SW 1271 (cell line): ENCODE measurements around the gene DNMT3L.
"Not testable (repeated sequence)": the region's sequence is repeated elsewhere in the genome, so short reads cannot be mapped to it uniquely, and the experiment has no call there.

Source experiments
- DNase-seq, 2 experiments: peaks; one replicate each; lab custom pipeline; 2025; lab: John Stamatoyannopoulos, UW

The DNMT3L gene

DNA sequence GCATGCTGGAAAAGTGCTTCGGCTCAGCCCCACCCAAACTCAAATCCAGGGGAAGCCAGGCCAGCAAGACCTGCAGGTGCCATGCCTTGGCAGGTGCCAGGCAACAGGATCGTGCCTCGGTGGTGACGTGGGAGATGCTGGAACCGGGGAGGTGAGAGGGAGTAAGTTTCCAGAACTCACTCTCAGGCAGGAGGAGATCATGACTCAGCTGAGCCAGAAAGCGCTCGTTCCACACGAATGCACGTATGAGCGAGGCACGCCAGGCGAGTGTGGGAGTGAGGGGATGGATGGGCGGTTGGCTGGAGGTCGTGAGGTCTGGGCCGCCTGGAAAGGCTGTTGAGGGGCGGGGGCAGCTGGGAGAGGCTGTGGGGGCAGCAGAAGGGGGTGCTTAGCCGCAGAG is 13.8 kb downstream of the DNMT3L start:
- not testable (repeated sequence) for DNase-seq

DNA sequence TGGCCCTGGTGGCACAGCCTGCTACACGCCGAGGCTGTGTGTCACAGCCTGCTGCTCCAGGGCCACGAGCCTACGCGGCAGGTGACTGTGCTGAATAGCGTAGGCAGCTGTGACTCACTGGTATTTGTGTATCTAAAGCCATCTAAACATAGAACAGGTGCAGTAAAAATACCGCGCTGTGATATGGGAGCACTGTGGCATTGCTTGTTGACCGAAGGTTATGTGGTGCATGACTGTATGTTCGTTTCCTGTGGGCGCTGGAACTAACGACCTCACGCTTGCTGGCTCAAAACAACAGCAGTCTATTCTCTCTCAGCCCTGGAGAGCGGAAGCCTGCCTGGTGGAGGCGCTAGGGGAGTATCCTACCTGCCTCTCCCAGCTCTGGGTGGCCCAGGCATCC is 17.7 kb downstream of the DNMT3L start:
- DNase-seq, result not testable (repeated sequence)

DNA sequence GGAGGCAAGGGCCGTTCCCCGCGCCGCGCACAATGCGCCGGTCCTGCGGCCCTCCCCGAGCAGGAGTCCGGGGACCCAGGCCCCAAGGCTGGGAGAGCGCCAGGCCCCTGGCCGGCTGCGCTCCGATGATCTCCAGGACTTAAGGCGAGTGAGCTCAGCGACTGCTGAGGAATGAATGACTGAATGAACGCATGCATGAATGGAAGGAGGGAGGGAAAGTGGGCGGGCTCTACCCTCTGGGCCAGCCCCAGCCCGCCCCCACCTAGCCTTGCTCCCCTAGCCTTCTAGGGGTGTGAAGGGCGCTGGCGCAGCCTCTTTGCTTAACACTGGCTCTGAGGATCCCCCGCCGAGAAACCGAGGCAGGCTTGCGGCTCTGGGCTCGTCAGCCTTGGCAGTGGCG is 20.4 kb downstream of the DNMT3L start:
- not testable (repeated sequence) for DNase-seq

DNA sequence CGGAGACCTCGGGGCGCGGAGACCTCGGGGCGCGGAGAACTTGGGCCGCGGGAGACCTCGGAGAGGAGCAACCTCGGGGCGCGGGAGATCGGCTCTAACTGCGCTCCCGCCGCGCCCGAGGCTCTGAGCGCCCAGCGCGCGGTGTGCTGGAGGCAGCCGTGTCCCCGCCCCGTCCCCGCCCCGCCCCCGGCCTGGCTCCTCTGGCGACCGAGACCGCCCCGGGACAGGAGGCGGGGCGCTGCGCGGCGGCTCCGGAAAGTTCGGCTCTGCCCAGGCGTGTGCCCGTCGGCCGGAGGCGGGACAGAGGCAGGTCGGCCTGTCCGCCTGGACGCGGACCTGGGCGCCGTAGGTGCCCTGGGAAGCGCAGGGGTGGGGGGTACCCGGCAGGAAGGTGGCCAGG is 20.9 kb downstream of the DNMT3L start, which contains the start of gene ICOSLG:
Gene ICOSLG, minus strand, starts transcription at position 102 of the 400 bp plus-strand sequence. CDS start 126 bp downstream, outside the sequence.
- DNase-seq, result not testable (repeated sequence)

DNA sequence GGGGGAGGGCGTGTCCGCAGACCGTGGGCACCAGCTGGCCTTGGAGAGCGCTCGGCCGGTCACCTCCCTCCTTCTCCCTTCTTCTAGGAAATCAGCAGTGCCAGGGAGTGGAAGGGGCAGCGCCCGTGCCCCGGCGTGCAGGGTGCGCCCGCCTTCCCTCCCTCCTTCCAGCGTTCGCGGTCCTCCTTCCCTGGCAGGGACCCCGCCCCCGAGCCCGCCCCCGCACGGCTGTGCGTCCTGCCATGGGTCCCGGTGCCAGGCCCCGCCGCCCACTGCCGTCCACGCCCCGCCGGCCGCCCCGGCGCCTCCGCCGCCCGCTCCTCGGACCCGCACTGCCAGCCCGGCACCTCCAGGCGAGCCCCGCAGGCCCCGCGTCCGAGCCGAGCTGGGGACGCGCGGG is 21.3 kb downstream of the DNMT3L start:
- not testable (repeated sequence) for DNase-seq

DNA sequence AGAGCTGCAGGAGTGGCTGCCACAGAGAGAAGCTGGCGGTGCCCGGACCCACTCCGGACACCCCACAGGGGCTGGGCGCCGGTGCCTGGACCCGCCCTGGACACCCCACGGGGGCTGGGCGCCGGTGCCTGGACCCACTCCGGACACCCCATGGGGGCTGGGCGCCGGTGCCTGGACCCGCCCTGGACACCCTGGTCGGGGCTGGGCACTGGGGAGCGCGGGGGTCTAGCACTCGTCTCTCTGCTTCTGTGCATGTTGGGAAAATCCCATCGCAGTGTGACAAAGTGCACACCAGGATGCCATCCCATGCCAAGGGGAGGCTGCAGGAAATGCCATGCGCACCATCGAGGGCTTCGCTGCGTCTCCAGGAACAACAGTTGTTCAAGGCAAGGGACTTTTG is 32.1 kb downstream of the DNMT3L start:
- not testable (repeated sequence) for DNase-seq

DNA sequence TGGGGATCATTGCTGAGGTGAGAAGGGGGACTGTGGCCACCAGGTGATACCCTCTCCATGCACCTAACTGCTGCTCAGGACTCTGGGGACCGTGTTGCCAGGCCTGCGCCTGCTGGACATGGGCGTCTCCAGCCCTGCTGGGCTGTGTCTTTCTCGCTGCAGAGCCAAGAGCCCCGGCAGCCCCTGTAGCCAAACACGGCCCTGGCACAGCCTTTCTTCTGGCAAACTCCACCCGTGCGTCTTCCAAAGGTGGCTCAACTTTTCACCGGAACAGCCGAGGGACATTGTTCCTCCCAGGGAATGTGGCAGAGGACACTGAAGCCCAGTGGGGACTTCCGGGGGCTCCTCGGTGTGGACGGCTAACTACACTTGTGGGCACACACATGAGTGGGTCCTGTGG is 33.6 kb downstream of the DNMT3L start:
- not testable (repeated sequence) for DNase-seq

DNA sequence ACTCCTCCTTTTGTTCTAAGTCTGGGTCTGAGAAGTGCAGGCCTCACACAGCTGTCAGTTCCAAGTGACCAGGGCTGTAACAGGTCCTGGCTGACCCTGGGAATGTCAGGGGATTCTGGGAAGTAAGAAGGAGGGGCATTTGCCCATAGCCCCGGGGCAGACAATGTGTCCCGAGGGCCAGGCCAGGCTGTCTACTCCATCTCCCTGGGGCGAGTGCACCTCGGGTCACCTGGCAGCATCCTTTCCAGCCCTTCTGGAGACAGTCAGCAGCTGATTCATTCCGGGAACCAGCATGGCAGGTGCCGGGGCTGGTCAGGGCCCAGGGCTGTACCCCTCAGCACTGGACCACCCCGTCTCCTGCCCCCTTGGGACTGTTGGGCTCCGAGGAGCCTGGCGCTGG is 34.1 kb downstream of the DNMT3L start:
- not testable (repeated sequence) for DNase-seq

DNA sequence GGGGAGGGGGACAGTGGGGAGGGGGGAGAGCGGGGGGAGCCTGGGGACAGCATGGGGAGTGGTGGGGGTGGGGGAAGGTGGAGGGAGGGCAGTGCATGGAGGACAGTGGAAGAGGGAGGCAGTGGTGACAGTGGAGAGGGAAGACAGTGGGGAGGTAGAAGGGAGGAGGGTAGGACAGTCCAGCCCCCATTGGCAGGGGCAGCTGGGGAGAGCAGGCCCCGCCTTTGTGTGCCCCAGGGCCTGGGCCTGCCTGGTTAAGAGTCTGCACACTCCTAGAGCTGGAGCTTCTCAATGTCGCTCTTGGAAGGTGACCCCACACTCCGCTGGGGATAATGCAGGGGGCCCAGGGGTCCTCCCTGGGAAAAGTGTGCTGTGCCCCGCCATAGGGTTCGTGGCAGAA is 36.1 kb downstream of the DNMT3L start:
- not testable (repeated sequence) for DNase-seq

DNA sequence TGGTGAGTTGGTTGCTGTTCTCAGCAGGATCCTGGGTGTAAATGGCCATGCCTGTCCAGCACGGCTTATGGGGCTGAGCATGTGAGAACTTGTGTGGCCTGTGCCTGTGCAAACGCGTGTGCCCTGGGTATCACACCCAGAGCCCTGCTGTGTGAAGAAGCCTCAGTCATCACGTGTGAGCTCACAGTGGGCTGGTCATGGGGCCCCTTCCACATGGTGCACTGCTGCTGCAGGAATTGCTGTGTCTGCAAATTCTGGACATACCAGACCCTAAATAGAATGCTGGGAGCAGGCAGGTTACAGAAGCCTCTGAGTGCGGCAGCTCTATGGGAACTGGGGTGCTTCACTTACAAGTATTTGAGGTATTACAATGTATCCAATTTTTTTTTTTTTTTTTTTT is 38.4 kb downstream of the DNMT3L start:
- not testable (repeated sequence) for DNase-seq

DNA sequence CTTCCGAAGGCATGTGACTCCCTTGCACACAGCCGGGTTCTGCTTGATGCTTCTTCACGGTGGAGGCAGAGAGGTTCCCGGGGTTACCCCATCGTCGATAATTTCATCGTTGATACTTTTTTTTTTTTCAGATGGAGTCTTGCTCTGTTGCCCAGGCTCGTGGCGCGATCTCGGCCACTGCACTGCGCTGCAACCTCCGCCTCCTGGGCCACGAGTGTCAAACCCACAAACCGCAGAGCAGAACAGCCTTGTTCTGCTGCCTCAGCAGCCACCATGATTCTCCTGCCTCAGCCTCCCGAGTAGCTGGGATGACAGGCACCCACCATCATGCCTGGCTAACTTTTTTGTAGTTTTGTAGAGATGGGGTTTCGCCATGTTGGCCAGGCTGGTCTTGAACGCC is 41.0 kb downstream of the DNMT3L start:
- DNase-seq, result not testable (repeated sequence)

DNA sequence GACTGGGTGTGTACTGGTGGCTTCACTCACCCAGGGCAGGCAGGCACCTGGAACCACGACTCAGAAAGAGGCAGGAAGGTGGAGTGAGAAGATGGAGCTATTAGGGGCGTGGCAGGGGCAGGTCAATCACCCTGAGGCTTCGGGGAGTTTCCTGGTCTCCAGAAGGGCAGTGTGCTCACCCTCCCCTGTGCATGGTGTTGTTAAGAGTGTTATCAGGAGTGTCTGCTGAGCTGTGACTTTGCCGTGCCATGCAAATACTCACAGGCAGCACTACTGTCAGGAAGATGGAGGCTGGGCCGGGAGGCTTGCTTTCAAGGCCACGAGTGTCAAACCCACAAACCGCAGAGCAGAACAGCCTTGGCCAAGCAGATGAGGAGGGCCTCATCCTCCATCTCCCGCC is 43.2 kb downstream of the DNMT3L start:
- DNase-seq, result not testable (repeated sequence)

DNA sequence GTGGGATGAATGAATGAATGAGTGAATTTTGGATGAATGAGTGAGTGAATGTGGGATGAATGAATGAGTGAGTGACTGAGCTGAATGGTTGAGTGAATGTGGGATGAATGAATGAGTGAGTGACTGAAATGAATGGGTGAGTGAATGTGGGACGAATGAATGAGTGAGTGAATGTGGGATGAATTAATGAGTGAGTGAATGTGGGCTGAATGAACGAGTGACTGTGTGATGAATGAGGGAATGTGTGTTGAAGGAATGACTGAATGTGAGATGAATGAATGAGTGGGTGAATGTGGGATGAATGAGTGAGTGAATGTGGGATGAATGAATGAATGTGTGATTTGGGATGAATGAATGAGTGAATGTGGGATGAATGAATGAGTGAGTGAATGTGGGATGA is 49.7 kb downstream of the DNMT3L start:
- not testable (repeated sequence) for DNase-seq

DNA sequence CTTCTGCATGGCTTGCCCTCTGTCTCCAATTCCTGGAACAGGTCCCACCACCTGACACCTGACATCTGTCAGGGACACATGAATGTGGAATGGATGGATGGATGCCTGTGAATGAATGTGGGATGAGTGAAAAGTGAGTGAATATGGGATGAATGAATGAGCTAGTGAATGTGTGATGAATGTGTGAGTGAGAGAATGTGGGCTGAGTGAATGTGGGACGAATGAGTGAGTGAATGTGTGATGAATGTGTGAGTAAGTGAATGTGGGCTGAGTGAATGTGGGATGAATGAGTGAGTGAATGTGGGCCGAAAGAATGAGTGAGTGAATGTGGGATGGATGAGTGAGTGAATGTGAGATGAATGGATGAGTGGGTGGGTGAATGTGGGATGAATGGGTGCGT is 50.1 kb downstream of the DNMT3L start:
- DNase-seq, result not testable (repeated sequence)

DNA sequence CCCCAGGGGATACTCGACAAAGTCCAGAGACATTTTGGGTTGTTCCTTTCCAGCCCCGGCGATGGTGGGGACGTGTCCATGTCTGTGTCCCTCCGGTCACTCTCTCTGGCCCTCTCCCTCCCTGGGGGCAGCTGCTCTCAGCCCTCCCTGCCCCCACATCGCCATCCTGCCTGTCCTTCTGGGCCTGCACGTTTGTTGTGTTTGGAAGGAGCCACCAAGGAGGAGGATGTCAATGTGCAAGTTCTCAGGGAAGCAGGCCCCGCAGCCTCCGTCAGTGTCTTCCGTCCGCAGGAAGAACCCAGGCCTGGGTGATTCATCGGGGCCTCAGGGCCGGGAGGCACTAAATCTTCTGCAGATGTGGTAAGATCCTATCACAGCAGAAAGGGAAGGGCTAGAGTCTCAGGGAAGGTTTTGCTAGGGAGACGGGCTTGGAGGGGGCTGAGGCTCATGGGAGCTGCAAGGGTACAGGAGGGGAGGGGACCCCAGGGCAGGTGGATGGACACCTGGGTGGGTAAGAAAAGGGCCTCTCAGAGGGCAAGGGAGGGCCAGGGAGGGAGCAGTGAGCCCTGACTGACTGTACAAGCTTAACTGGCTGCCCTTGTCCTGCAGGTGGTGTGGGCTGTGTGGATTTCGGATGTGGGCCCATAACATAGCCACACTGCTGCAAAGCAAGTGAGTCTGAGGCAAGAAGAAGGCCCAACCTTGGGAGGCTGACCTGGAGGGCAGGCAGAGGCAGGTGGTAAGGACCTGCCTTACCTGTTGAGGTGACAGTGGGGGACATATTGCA is 53.6 kb downstream of the DNMT3L start:
- not testable (repeated sequence) for DNase-seq

DNA sequence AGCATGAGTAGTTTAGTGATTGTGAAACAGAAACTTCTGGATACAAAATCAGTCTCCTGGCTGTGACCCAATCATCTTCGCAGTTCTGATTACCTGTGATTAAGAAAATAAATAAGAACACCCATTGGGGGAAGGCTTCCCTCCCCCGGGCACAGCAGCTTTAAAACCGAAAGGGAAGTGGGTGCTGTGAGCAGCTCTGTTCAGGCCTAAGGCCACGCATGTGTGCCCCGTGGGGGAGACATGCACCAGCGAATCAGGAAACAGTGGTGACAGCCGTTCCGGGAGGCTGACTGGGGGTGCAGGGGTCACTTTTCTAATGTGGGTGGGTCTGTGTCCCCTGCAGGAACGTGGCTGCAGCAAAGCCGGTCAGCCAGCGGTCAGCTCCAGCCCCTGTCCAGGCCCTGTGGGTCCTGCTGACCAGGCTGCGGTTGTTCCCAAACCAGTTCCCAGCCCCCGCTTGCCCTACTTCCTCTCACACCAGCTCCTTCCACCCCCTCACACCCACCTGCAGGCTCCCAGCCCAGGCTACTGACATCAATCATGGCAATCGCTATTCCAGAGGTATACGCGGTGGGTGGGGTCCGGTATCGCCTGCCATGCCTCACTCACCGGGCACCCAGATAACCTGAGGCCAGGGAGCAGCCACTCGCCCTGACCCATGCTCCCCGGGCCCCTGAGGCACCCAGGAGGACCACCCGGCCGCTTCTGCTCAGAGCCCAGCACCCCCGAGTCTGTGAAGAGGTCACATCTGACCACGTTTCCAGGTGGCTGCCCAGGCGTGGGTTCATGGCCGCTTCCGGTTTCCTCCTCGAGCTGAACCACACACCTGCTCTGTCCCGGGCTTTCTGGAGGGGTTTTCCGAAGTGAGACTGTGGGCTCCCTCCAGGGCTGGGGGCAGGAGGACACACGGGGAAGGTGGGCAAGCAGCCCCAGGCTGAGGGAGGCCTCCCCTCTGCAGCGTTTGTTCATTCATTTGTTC is 54.7 kb downstream of the DNMT3L start:
- not testable (repeated sequence) for DNase-seq

DNA sequence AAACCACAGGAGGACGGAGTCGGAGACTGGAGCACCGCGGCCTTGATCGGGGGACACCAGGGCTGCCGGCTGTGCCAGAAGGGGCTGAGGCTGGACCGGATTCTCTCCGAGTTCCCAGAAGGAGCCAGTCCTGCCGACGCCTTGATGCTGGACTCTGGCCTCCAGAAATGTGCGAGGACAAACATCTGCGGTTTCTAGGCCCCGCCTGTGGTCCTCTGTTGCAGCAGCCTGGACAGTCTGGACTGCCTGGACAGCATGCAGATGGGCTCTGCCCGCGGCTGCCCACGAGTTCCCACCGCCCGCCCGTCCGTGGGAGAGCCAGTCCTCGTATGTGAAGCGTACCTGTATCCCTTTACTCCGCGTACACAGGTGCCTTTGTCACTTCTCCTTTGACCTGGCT is 55.5 kb downstream of the DNMT3L start:
- not testable (repeated sequence) for DNase-seq

DNA sequence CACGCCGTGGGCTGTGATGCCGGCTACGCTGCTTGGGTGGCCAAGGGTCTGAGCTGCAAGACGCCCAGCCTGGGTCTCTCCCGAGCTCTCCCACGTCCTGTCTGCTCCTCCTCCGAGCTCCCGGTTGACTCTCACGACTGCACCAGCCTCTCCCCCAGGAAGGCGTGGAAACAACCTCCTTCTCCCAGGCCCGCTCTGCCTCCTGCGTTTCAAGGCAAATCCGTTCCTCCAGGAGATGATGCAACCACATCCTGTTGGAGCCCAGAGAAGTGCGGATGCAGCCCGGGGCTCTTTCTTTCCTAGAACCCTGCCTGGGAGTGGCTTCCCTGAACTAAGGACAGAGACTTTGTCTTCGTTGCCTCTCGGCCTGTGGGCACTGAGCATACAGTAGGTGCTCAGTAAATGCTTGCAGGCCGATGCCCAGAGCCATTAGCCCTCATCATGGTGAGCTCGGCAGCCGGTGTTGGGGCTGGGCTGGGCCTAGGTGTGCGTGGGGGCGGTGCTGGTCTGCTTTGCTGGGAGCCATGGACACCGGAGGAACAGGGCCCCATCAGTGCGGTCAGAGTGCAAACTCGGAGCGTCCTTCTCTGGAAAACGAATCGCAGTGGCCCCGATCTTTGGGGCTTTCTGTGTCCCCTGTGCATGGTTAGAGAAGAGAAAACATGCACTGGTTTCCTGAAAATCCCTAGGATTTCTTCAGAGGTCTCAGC is 59.0 kb downstream of the DNMT3L start:
- DNase-seq, result not testable (repeated sequence)

DNA sequence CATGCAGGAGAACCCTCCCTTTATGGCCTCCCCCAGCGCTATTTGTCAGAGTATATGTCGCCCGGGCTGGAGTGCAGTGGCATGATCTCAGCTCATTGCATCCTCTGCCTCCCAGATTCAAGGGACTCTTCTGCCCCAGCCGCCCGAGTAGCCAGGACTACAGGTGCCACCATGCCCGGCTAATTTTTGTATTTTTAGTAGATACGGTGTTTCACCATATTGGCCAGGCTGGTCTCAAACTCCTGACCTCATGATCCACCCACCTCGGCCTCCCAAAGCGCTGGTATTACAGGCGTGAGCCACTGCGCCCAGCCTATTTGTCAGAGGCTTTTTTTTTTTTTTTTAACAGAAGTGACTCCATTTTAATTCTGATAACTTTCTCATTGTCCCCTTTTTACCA is 61.7 kb downstream of the DNMT3L start:
- not testable (repeated sequence) for DNase-seq

DNA sequence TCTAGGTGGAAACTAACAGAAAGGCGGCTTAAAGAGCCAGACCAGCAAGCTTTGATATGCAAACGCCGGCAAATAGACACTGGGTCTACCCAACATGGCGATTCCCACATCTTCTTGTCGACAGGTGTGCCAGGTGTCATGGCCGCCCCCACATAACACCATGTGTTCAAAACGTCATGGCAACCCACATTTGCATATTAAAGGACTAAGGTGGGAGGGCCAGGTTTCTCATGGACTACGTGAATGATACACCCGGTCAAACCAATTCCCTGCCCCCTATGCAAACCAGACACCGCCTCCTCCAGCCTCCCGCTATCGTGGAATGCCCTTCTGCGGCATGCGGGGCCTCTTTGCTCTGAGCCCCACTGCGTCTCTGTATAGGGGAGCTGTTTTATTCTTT is 62.2 kb downstream of the DNMT3L start:
- no peak for DNase-seq

DNA sequence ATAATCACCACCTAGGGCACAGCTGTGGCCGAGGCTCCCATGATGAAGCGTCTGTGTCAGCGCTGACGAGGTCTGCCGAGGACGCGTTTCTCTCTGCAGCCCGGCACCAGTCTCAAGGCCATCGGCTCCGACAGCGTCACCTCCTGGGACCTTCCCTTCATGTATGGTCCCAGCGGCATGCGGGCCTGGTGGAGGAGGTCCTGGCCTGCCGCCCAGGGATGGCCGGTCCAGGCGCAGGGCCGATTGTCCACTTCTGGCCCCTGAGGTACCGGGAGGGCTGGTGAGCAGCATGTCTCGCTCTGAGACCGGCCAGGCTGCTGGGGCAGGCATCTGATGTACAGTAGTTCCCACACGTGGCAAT is 64.6 kb downstream of the DNMT3L start:
- DNase-seq, result not testable (repeated sequence)
